Left ventricle myocardium inferior (tissue), 1 donor: ENCODE results near the gene GPALPP1. TPM values are rescaled to one million over a fixed set of nuclear protein-coding genes. Genes with fewer than 3 reads are reported as not detected.

Experiments
- DNase-seq: peaks from one replicate; pipeline ENCODE4 v3.0.0-alpha.2; 2020
- H3K27ac ChIP-seq: fragments of 200-600 bp; replicated peaks from 2 replicates; pipeline ENCODE4 v1.8.0; 2021
- H3K27me3 ChIP-seq: fragments of 200-600 bp; 2 replicates; pipeline ENCODE4 v1.8.0; 2021; ENCODE audit warnings: low read depth
- H3K36me3 ChIP-seq: fragments of 200-600 bp; 2 replicates; pipeline ENCODE4 v1.8.0; 2021
- H3K4me1 ChIP-seq: fragments of 200-600 bp; 2 replicates; pipeline ENCODE4 v1.8.0; 2021
- H3K4me3 ChIP-seq: fragments of 200-600 bp; 2 replicates; pipeline ENCODE4 v1.8.0; 2021; ENCODE audit warnings: mild to moderate bottlenecking, moderate library complexity
- H3K9me3 ChIP-seq: fragments of 200-600 bp; replicated peaks from 2 replicates; pipeline ENCODE4 v1.8.0; 2021
- CTCF ChIP-seq: fragments of 200-600 bp; IDR thresholded peaks from 2 replicates; pipeline ENCODE4 v1.8.0; 2021; ENCODE audit warnings: antibody characterized with exemption, mild to moderate bottlenecking, borderline replicate concordance
- intact Hi-C: fragments of 100-400 bp; cut with micrococcal nuclease; formaldehyde crosslinking; loops from one replicate; pipeline ENCODE4 v1.11.0; 2022
- total RNA-seq: library from RNA; stranded (reverse); fragmentation: NEBNext Ultra II Directional; extraction: Animal tissue kit (Norgen Biotek cat#: 25700); gene quantifications from one replicate; pipeline ENCODE4 v1.2.1, GENCODE V29; 2021
- donor health status: DM: no; HTN: yes; CAD: no; lungs with severe emphysema.

Gene GPALPP1
- total RNA-seq, 1 donor from 2014 or later = 10.7 TPM

DNA sequence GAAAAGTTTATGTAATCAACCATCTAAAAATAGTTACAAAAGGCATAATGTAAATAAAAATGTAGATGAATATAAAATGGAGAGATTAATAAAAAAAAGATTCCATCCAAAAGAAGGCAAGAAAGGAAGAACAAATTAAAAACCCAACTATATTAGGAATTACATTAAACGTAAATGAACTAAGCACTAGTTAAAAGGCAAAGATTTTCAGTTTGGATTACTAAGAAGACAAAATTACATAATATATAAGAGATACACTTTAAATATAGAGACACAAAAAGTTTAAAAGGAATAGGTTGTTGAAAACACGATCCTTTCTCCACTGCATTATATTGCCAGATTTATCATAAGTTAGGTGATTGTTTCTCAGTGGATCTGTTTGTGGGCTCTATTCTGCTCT, 27.3 kb upstream of the GPALPP1 start:
- no peak for TF ChIP-seq CTCF
- DNase-seq = no peak
- Histone ChIP-seq H3K36me3 (peaks cover 64% of the 10 kb centered on the region), H3K27me3 (no peaks in the 10 kb centered on the region), H3K27ac (no peak overlapping the region), H3K4me1 (no peaks in the 10 kb centered on the region), H3K9me3 (peaks cover 18% of the 10 kb centered on the region), H3K4me3 (no peak overlapping the region)
- intact Hi-C loops = no loop called here

DNA sequence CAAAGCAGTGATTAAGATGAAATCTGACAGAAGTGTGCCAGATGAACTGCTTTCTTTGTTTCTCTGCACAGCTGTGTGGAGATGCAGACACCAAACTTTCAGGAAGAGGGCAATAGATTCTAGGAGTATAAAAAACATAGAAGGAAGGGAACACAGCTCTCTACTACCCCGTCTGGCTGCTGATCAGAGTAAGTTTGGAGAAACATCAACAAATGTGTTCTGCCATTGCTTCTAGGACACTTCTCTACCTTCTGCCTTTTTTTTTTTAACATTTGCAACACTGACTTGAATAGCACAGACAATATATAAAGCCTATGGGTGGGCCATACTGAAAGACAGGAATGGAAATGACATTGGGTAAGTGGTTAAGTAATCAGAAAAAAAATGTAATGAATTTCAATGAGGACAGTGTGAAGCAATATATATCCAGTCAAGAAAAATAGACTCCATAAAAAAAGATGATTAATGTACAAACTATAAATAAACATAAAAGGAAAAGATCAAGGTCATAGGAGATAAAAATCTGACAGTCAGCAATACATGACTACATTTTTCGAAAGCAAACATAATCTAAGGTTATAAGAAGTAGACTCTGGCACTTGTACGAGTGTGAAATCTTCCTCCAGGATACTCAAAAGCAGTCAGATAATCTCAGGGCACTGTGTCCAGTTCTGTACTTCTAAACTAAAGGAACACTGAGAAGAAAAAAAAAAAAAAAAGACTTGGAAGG, 21.5 kb upstream of the GPALPP1 start:
- Histone ChIP-seq H3K4me1 (peaks cover 16% of the 10 kb centered on the region), H3K27ac (no peak overlapping the region), H3K27me3 (no peaks in the 10 kb centered on the region), H3K36me3 (peaks cover 30% of the 10 kb centered on the region), H3K9me3 (peaks cover 1% of the 10 kb centered on the region), H3K4me3 (no peak overlapping the region)
- no peak for DNase-seq
- peak; percentile 26 for TF ChIP-seq CTCF
- intact Hi-C loops = no loop called here

DNA sequence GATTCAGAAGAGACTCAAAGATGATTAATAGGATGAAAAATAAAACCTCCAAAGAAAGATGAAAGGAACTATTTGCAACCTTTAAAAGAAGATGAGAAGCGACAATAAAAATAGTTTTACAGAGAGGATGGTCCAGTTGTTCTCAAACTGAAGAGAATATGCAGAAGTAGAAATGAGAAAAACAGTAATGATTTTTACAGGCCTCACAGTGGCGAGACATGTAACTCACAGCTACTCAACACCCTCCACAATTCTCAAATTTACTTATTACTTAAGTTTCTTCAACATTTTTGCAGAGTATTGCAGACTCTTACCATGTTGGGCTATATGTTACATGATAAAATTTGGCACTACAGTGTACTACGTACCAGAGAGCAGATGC, 20.9 kb upstream of the GPALPP1 start:
- DNase-seq = no peak

GRCh38 chr13:44969551-44970484, 19.5 kb upstream of the GPALPP1 start:
- Histone ChIP-seq H3K4me1 (peaks cover 35% of the 10 kb centered on the region), H3K9me3 (no peaks in the 10 kb centered on the region), H3K4me3 (no peak overlapping the region), H3K27ac (no peak overlapping the region), H3K27me3 (no peaks in the 10 kb centered on the region), H3K36me3 (peaks cover 10% of the 10 kb centered on the region)
- intact Hi-C loops = loop anchor here (5.0 kb wide), 1 partner anchor 488 kb away; no protein-coding TSS in a partner anchor
- no peak for DNase-seq
- TF ChIP-seq CTCF = peak; percentile 88

More for the DNA sequence above, 20.9 kb upstream of the GPALPP1 start:
- Histone ChIP-seq H3K36me3 (peaks cover 24% of the 10 kb centered on the region), H3K4me3 (no peak overlapping the region), H3K4me1 (peaks cover 22% of the 10 kb centered on the region), H3K9me3 (no peaks in the 10 kb centered on the region), H3K27me3 (no peaks in the 10 kb centered on the region), H3K27ac (no peak overlapping the region)
- TF ChIP-seq CTCF = no peak
- intact Hi-C loops = no loop called here

- Histone ChIP-seq H3K36me3 (peaks cover 4% of the 10 kb centered on the region), H3K4me3 (no peak overlapping the region), H3K9me3 (no peaks in the 10 kb centered on the region), H3K4me1 (peaks cover 35% of the 10 kb centered on the region), H3K27ac (no peak overlapping the region), H3K27me3 (no peaks in the 10 kb centered on the region)
- no peak for DNase-seq
- no peak for TF ChIP-seq CTCF
- intact Hi-C loops = loop anchor here (5.0 kb wide), 1 partner anchor 490 kb away; no protein-coding TSS in a partner anchor
Observed at GRCh38 chr13:44971656-44972595, 17.4 kb upstream of the GPALPP1 start.
